H1 (cell line): ENCODE measurements around the gene VNN1. TPM values are rescaled to one million over a fixed set of nuclear protein-coding genes. Genes with fewer than 3 reads are reported as not detected.

ENCODE experiments used
- CTCF ChIA-PET: fragments of 300-600 bp; sonication (Branson Sonifier 250); formaldehyde crosslinking; loops from one replicate; lab custom pipeline; 2021; ENCODE audit not compliant: partially characterized antibody; lab: Charles Lee
- POLR2A ChIA-PET: fragments of 300-600 bp; sonication (Branson Sonifier 250); formaldehyde crosslinking; loops from one replicate; lab custom pipeline; 2021; ENCODE audit warnings: inconsistent platforms; ENCODE audit not compliant: partially characterized antibody; lab: Charles Lee
- DNase-seq, 2 experiments: peaks; one replicate each; pipeline versions ENCODE4 v3.0.0 to v3.0.0-alpha.2; 2010 to 2022; ENCODE audit warnings: low spot score in 2 of 2, low read depth in 1 of 2, mixed read lengths in 1 of 2
- FAIRE-seq: peaks from 2 replicates; lab custom pipeline; 2011; peaks lifted over from hg19 to GRCh38; lab: Jason Lieb, UNC
- H2AFZ ChIP-seq: 2 replicates; pipeline ENCODE4 v1.8.1; 2012; ENCODE audit warnings: low read length, inconsistent platforms
- H2AK5ac ChIP-seq: 2 replicates; pipeline ENCODE4 v1.6.1; 2013; ENCODE audit warnings: low read depth, low read length
- H2BK120ac ChIP-seq: replicated peaks from 2 replicates; pipeline ENCODE3; 2013; ENCODE audit warnings: low read depth, low read length, inconsistent platforms
- H2BK12ac ChIP-seq: 2 replicates; pipeline ENCODE4 v1.6.1; 2013; ENCODE audit warnings: low read depth, low read length
- H2BK15ac ChIP-seq: 2 replicates; pipeline ENCODE4 v1.6.1; 2013; ENCODE audit warnings: low read length
- H2BK20ac ChIP-seq: 2 replicates; pipeline ENCODE4 v1.6.1; 2013; ENCODE audit warnings: low read length
- H2BK5ac ChIP-seq: 2 replicates; pipeline ENCODE4 v1.6.1; 2013; ENCODE audit warnings: low read depth, low read length
- H3K14ac ChIP-seq: 2 replicates; pipeline ENCODE4 v1.6.1; 2013; ENCODE audit warnings: inconsistent platforms; ENCODE audit not compliant: insufficient read length
- H3K18ac ChIP-seq: 2 replicates; pipeline ENCODE4 v1.6.1; 2013; ENCODE audit warnings: low read length; ENCODE audit errors: extremely low read depth
- H3K23ac ChIP-seq: 2 replicates; pipeline ENCODE4 v1.6.1; 2013; ENCODE audit warnings: inconsistent platforms; ENCODE audit not compliant: insufficient read length
- H3K23me2 ChIP-seq: 2 replicates; pipeline ENCODE4 v1.6.1; 2013; ENCODE audit warnings: low read depth, low read length
- H3K27ac ChIP-seq: 2 replicates; pipeline ENCODE4 v1.6.1; 2011; ENCODE audit warnings: low read depth, low read length, inconsistent platforms
- H3K27me3 ChIP-seq, 4 experiments: replicated peaks in 1 of 4; 1 replicate in 1 of 4; 2 replicates in 3 of 4; pipeline versions ENCODE4 v1.6.1 to v1.8.1; 2011 to 2013; ENCODE audit warnings: low read length in 3 of 4, mild to moderate bottlenecking in 3 of 4, inconsistent platforms in 2 of 4, mixed read lengths in 2 of 4, moderate library complexity in 1 of 4; ENCODE audit not compliant: control insufficient read depth in 3 of 4, insufficient read depth in 3 of 4; ENCODE audit errors: extremely low read depth in 1 of 4
- H3K36me3 ChIP-seq, 4 experiments: 2 replicates each; pipeline versions ENCODE4 v1.6.1 to v1.8.1; 2011 to 2013; ENCODE audit warnings: mild to moderate bottlenecking in 4 of 4, low read length in 3 of 4, moderate library complexity in 2 of 4, control low read depth in 1 of 4, inconsistent platforms in 1 of 4; ENCODE audit not compliant: insufficient read depth in 4 of 4, control insufficient read depth in 2 of 4
- H3K4ac ChIP-seq: replicated peaks from 2 replicates; pipeline ENCODE3; 2013; ENCODE audit warnings: low read length, low read depth, mixed read lengths, inconsistent platforms; ENCODE audit not compliant: insufficient read length
- H3K4me1 ChIP-seq, 4 experiments: replicated peaks in 1 of 4; 1 replicate in 1 of 4; 2 replicates in 3 of 4; pipeline versions ENCODE4 v1.6.1 to v1.8.1; 2011 to 2013; ENCODE audit warnings: low read length in 3 of 4, inconsistent platforms in 2 of 4, mixed read lengths in 1 of 4; ENCODE audit not compliant: insufficient read depth in 4 of 4, control insufficient read depth in 3 of 4
- H3K4me2 ChIP-seq, 2 experiments: 2 replicates each; pipeline versions ENCODE4 v1.6.1 to v1.8.1; 2011 to 2013; ENCODE audit warnings: low read depth in 2 of 2, low read length in 2 of 2, control low read depth in 1 of 2, inconsistent platforms in 1 of 2, mild to moderate bottlenecking in 1 of 2; ENCODE audit not compliant: insufficient read depth in 1 of 2
- H3K4me3 ChIP-seq, 4 experiments: fragments of 200-600, 300-600 bp in 1 of 4; sonication (generic), shearing (Covaris generic), sonication (Bioruptor Twin) in 1 of 4; 2 replicates each; pipeline versions ENCODE4 v1.5.1 to v1.8.1; 2011 to 2016; ENCODE audit warnings: low read length in 4 of 4, low read depth in 3 of 4, control low read depth in 2 of 4, inconsistent platforms in 2 of 4, mild to moderate bottlenecking in 2 of 4, mixed read lengths in 1 of 4, moderate library complexity in 1 of 4; ENCODE audit not compliant: insufficient read depth in 2 of 4; ENCODE audit errors: extremely low read depth in 1 of 4
- H3K56ac ChIP-seq: replicated peaks from 2 replicates; pipeline ENCODE3; 2013; ENCODE audit warnings: low read depth, mild to moderate bottlenecking, mixed read lengths, low read length, inconsistent platforms; ENCODE audit not compliant: insufficient read length
- H3K79me1 ChIP-seq: 2 replicates; pipeline ENCODE4 v1.6.1; 2013; ENCODE audit warnings: low read depth, low read length, control low read depth
- H3K79me2 ChIP-seq, 2 experiments: 2 replicates each; pipeline versions ENCODE4 v1.6.1 to v1.8.1; 2012 to 2013; ENCODE audit warnings: low read length in 2 of 2, mild to moderate bottlenecking in 2 of 2, inconsistent platforms in 1 of 2; ENCODE audit not compliant: insufficient read depth in 2 of 2, control insufficient read depth in 1 of 2
- H3K9ac ChIP-seq, 4 experiments: replicated peaks in 1 of 4; 1 replicate in 1 of 4; 2 replicates in 3 of 4; pipeline versions ENCODE4 v1.6.1 to v1.8.1; 2011 to 2013; ENCODE audit warnings: low read depth in 3 of 4, low read length in 3 of 4, control low read depth in 2 of 4, mild to moderate bottlenecking in 2 of 4, moderate library complexity in 2 of 4, inconsistent platforms in 1 of 4; ENCODE audit errors: extremely low read depth in 1 of 4
- H3K9me3 ChIP-seq, 2 experiments: 2 replicates each; pipeline versions ENCODE4 v1.6.1 to v1.8.1; 2012 to 2013; ENCODE audit warnings: mild to moderate bottlenecking in 2 of 2, moderate library complexity in 2 of 2, control low read depth in 1 of 2, inconsistent platforms in 1 of 2, low read depth in 1 of 2, low read length in 1 of 2, mixed read lengths in 1 of 2; ENCODE audit not compliant: insufficient read depth in 2 of 2
- H4K20me1 ChIP-seq, 2 experiments: replicated peaks in 1 of 2; 2 replicates each; pipeline versions ENCODE3 to v1.8.1; 2011 to 2013; ENCODE audit warnings: inconsistent platforms in 2 of 2, low read length in 2 of 2, mild to moderate bottlenecking in 1 of 2; ENCODE audit not compliant: insufficient read depth in 2 of 2, control insufficient read depth in 1 of 2
- H4K5ac ChIP-seq: 2 replicates; pipeline ENCODE4 v1.6.1; 2013; ENCODE audit warnings: low read length, low read depth, mixed read lengths, inconsistent platforms; ENCODE audit not compliant: insufficient read length
- H4K8ac ChIP-seq: 2 replicates; pipeline ENCODE4 v1.8.0; 2013; ENCODE audit warnings: mild to moderate bottlenecking, moderate library complexity, low read length, inconsistent platforms; ENCODE audit not compliant: insufficient read depth; ENCODE audit errors: extremely low read depth
- H4K91ac ChIP-seq: replicated peaks from 2 replicates; pipeline ENCODE3; 2013; ENCODE audit warnings: low read length, mixed read lengths, inconsistent platforms; ENCODE audit not compliant: insufficient read length
- CBX8 ChIP-seq: fragments of 300-800, 300-1000 bp; sonication (generic); IDR thresholded peaks from 2 replicates; pipeline ENCODE4 v1.7.1; 2016; ENCODE audit warnings: low read depth, low read length, borderline replicate concordance
- CHD2 ChIP-seq: IDR thresholded peaks from 2 replicates; pipeline ENCODE4 v1.6.1; 2012; ENCODE audit warnings: low read length, improper control_type of control experiment
- EP300 ChIP-seq, 2 experiments: IDR thresholded peaks; 1 replicate in 1 of 2; 2 replicates in 1 of 2; pipeline ENCODE4 v1.6.1; 2011 to 2012; ENCODE audit warnings: low read depth in 2 of 2, low read length in 2 of 2, mild to moderate bottlenecking in 2 of 2, borderline replicate concordance in 1 of 2, inconsistent platforms in 1 of 2, moderate library complexity in 1 of 2
- FOSL1 ChIP-seq: IDR thresholded peaks from 2 replicates; pipeline ENCODE4 v1.6.1; 2011; ENCODE audit warnings: mild to moderate bottlenecking, low read depth, low read length, moderate library complexity; ENCODE audit not compliant: insufficient read depth
- JUND ChIP-seq: IDR thresholded peaks from 2 replicates; pipeline ENCODE4 v1.6.1; 2011; ENCODE audit warnings: mild to moderate bottlenecking, improper control_type of control experiment, low read length
- MAFK ChIP-seq: IDR thresholded peaks from 2 replicates; pipeline ENCODE4 v1.6.1; 2012; ENCODE audit warnings: low read depth, mild to moderate bottlenecking, improper control_type of control experiment, low read length
- RFX5 ChIP-seq: IDR thresholded peaks from 2 replicates; pipeline ENCODE4 v1.6.1; 2011; ENCODE audit warnings: low read depth, low read length, improper control_type of control experiment, borderline replicate concordance
- SIRT6 ChIP-seq: IDR thresholded peaks from one replicate; pipeline ENCODE4 v1.7.1; 2012; ENCODE audit warnings: low read length, inconsistent platforms
- TAF1 ChIP-seq: IDR thresholded peaks from 2 replicates; pipeline ENCODE4 v1.6.1; 2011; ENCODE audit warnings: mild to moderate bottlenecking, low read depth, low read length
- TAF7 ChIP-seq: optimal IDR thresholded peaks from 2 replicates; pipeline ENCODE3; 2011; ENCODE audit warnings: low read depth, mild to moderate bottlenecking, inconsistent platforms, low read length, moderate library complexity, borderline replicate concordance
- TBP ChIP-seq: IDR thresholded peaks from 2 replicates; pipeline ENCODE4 v1.6.1; 2011; ENCODE audit warnings: low read depth, low read length, improper control_type of control experiment
- TCF12 ChIP-seq: IDR thresholded peaks from 2 replicates; pipeline ENCODE4 v1.6.1; 2011; ENCODE audit warnings: low read depth, mild to moderate bottlenecking, low read length
- polyA plus RNA-seq, 7 experiments: library from polyadenylated mRNA; depleted of rRNA in 3 of 7; stranded (reverse) in 5 of 7; unstranded in 2 of 7; fragments of >200 nt in 5 of 7; fragments of 200-250 nt in 2 of 7; gene quantifications; 1 replicate in 5 of 7; 2 replicates in 1 of 7; 4 replicates in 1 of 7; pipeline versions ENCODE4 v1.2.1 to v1.2.3, GENCODE V29; 2011 to 2013; ENCODE audit warnings: missing spikeins in 2 of 7, mixed read lengths in 2 of 7
- total RNA-seq: library from RNA; stranded (reverse); fragmentation: NEBNext Ultra II Directional; extraction: Animal tissue kit (Norgen Biotek cat#: 25700); gene quantifications from 2 replicates; pipeline ENCODE4 v1.2.1, GENCODE V29; 2021
- TF ChIP-seq, protein P1 (sequence below): IDR thresholded peaks from 2 replicates; pipeline ENCODE4 v1.6.1; 2012; ENCODE audit warnings: low read length, inconsistent platforms

Gene VNN1
- total and polyA plus RNA-seq, 2 of the 8 experiments (the other 6 are each of a cell fraction or from before 2014, with no cell fraction given): not detected

- H2BK20ac ChIP-seq: no peak overlapping the region
- H3K4me1 ChIP-seq: no peaks in the 10 kb centered on the region
- no peak overlapping the region for H4K5ac ChIP-seq
- no peak overlapping the region for H3K23ac ChIP-seq
- no peak overlapping the region for H3K4me3 ChIP-seq
- H3K9me3 ChIP-seq: no peaks in the 10 kb centered on the region
- no peak for DNase-seq
- H3K56ac ChIP-seq: no peak overlapping the region
- H4K8ac ChIP-seq: no peak overlapping the region
- FAIRE-seq: no peak
- no peak overlapping the region for H2AFZ ChIP-seq
- no peak overlapping the region for H3K14ac ChIP-seq
- H3K27me3 ChIP-seq: no peaks in the 10 kb centered on the region
- no peak overlapping the region for H2BK15ac ChIP-seq
- H3K27ac ChIP-seq: no peak overlapping the region
- H3K79me1 ChIP-seq: no peaks in the 10 kb centered on the region
- H3K23me2 ChIP-seq: no peaks in the 10 kb centered on the region
- no peak overlapping the region for H2BK120ac ChIP-seq
- H4K91ac ChIP-seq: no peak overlapping the region
- H4K20me1 ChIP-seq: no peaks in the 10 kb centered on the region
- H3K4ac ChIP-seq: no peak overlapping the region
- no peak overlapping the region for H3K9ac ChIP-seq
- ChIA-PET POLR2A (no interaction called here), CTCF (interaction anchor here (0.6 to 1.8 kb wide), 3 partner anchors 25 to 102 kb away, joined by 3 to 4 read pairs (median 4); no protein-coding TSS in a partner anchor)
- TF ChIP-seq, protein P1, sequence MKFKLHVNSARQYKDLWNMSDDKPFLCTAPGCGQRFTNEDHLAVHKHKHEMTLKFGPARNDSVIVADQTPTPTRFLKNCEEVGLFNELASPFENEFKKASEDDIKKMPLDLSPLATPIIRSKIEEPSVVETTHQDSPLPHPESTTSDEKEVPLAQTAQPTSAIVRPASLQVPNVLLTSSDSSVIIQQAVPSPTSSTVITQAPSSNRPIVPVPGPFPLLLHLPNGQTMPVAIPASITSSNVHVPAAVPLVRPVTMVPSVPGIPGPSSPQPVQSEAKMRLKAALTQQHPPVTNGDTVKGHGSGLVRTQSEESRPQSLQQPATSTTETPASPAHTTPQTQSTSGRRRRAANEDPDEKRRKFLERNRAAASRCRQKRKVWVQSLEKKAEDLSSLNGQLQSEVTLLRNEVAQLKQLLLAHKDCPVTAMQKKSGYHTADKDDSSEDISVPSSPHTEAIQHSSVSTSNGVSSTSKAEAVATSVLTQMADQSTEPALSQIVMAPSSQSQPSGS: no peak
- TF ChIP-seq TBP (no peak), RFX5 (no peak), JUND (no peak), TAF7 (no peak), SIRT6 (no peak), TCF12 (no peak), CHD2 (no peak), MAFK (no peak), FOSL1 (no peak), EP300 (IDR thresholded peaks at IDR 0.05; ENCODE audit: borderline replicate concordance in 1 of 2, low read depth in 2 of 2, low read length in 2 of 2) (no peak), TAF1 (no peak), CBX8 (no peak)
- no peak overlapping the region for H3K4me2 ChIP-seq
- H3K18ac ChIP-seq: no peak overlapping the region
- H2BK12ac ChIP-seq: no peak overlapping the region
- no peaks in the 10 kb centered on the region for H3K36me3 ChIP-seq
- H3K79me2 ChIP-seq: no peaks in the 10 kb centered on the region
- H2AK5ac ChIP-seq: no peak overlapping the region
- H2BK5ac ChIP-seq: no peak overlapping the region
These were observed 38.1 kb downstream of the VNN1 start for GRCh38 chr6:132675749-132676148.
